Measurements from ENCODE around the gene POLR2F. TPM values are rescaled to one million over a fixed set of nuclear protein-coding genes. Genes with fewer than 3 reads are reported as not detected.

POLR2F gene
- total and polyA plus RNA-seq, 4 donors, result 21.4 to 152 (median 56.3) TPM

GRCh38 chr22:37918580-37919270, 34.8 kb upstream of the POLR2F start:
- WGBS, result 89% methylated on average over 25 of the region's 25 CpGs
- Histone ChIP-seq H3K27me3 (ENCODE audit: control insufficient read depth in 4 of 4, insufficient read depth in 4 of 4, low read length in 3 of 4) (no peaks in the 10 kb centered on the region), H3K9me3 (ENCODE audit: control insufficient read depth in 4 of 4, low read length in 3 of 4) (no peaks in the 10 kb centered on the region), H3K4me3 (ENCODE audit: low read depth in 1 of 3, low read length in 3 of 3) (no peak overlapping the region), H3K27ac (ENCODE audit: low read depth in 1 of 2, low read length in 2 of 2) (no peak overlapping the region), H3K9ac (ENCODE audit: low read depth in 1 of 2, low read length in 2 of 2) (no peak overlapping the region), H3K36me3 (ENCODE audit: control insufficient read depth in 4 of 4, insufficient read depth in 3 of 4, low read depth in 1 of 4, low read length in 3 of 4) (peaks cover 7 to 29% (median 13%) of the 10 kb centered on the region in 4 donors), H3K4me1 (ENCODE audit: control insufficient read depth in 4 of 4, insufficient read depth in 4 of 4, low read length in 3 of 4) (peaks cover 0 to 5% (median 0%) of the 10 kb centered on the region in 4 donors)
- DNase-seq (ENCODE audit: low spot score), result peak; percentile 23
- no peak for TF ChIP-seq JUND (IDR thresholded peaks at IDR 0.05)

GRCh38 chr22:37920126-37920525, 33.4 kb upstream of the POLR2F start:
- Histone ChIP-seq H3K27me3 (ENCODE audit: control insufficient read depth in 4 of 4, insufficient read depth in 4 of 4, low read length in 3 of 4) (no peaks in the 10 kb centered on the region), H3K9me3 (ENCODE audit: control insufficient read depth in 4 of 4, low read length in 3 of 4) (no peaks in the 10 kb centered on the region), H3K4me3 (ENCODE audit: low read depth in 1 of 3, low read length in 3 of 3) (no peak overlapping the region), H3K9ac (ENCODE audit: low read depth in 1 of 2, low read length in 2 of 2) (no peak overlapping the region), H3K4me1 (ENCODE audit: control insufficient read depth in 4 of 4, insufficient read depth in 4 of 4, low read length in 3 of 4) (peaks cover 0 to 5% (median 0%) of the 10 kb centered on the region in 4 donors), H3K27ac (ENCODE audit: low read depth in 1 of 2, low read length in 2 of 2) (no peak overlapping the region), H3K36me3 (ENCODE audit: control insufficient read depth in 4 of 4, insufficient read depth in 3 of 4, low read depth in 1 of 4, low read length in 3 of 4) (peaks cover 7 to 32% (median 14%) of the 10 kb centered on the region in 4 donors)
- DNase-seq (ENCODE audit: low spot score), result no peak
- 79% methylated on average over 5 of the region's 5 CpGs for WGBS
- TF ChIP-seq HNF4G (IDR thresholded peaks at IDR 0.05) (no peak), FOXA2 (IDR thresholded peaks at IDR 0.05) (no peak), ATF3 (IDR thresholded peaks at IDR 0.05) (no peak), NR2F2 (IDR thresholded peaks at IDR 0.05) (no peak), YY1 (IDR thresholded peaks at IDR 0.05) (no peak), RAD21 (IDR thresholded peaks at IDR 0.05) (no peak), TAF1 (conservative IDR thresholded peaks at IDR 0.05) (no peak), EGR1 (IDR thresholded peaks at IDR 0.05; ENCODE audit: low read depth in 2 of 2) (no peak), RXRA (IDR thresholded peaks at IDR 0.05) (no peak), JUND (IDR thresholded peaks at IDR 0.05) (no peak), MAX (IDR thresholded peaks at IDR 0.05) (no peak), GABPA (IDR thresholded peaks at IDR 0.05 in 1 of 2, conservative IDR thresholded peaks at IDR 0.05 in 1 of 2) (no peak)
- TF ChIP-seq, protein P1, sequence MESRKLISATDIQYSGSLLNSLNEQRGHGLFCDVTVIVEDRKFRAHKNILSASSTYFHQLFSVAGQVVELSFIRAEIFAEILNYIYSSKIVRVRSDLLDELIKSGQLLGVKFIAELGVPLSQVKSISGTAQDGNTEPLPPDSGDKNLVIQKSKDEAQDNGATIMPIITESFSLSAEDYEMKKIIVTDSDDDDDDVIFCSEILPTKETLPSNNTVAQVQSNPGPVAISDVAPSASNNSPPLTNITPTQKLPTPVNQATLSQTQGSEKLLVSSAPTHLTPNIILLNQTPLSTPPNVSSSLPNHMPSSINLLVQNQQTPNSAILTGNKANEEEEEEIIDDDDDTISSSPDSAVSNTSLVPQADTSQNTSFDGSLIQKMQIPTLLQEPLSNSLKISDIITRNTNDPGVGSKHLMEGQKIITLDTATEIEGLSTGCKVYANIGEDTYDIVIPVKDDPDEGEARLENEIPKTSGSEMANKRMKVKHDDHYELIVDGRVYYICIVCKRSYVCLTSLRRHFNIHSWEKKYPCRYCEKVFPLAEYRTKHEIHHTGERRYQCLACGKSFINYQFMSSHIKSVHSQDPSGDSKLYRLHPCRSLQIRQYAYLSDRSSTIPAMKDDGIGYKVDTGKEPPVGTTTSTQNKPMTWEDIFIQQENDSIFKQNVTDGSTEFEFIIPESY (IDR thresholded peaks at IDR 0.05), result no peak
- TF ChIP-seq, protein P2, sequence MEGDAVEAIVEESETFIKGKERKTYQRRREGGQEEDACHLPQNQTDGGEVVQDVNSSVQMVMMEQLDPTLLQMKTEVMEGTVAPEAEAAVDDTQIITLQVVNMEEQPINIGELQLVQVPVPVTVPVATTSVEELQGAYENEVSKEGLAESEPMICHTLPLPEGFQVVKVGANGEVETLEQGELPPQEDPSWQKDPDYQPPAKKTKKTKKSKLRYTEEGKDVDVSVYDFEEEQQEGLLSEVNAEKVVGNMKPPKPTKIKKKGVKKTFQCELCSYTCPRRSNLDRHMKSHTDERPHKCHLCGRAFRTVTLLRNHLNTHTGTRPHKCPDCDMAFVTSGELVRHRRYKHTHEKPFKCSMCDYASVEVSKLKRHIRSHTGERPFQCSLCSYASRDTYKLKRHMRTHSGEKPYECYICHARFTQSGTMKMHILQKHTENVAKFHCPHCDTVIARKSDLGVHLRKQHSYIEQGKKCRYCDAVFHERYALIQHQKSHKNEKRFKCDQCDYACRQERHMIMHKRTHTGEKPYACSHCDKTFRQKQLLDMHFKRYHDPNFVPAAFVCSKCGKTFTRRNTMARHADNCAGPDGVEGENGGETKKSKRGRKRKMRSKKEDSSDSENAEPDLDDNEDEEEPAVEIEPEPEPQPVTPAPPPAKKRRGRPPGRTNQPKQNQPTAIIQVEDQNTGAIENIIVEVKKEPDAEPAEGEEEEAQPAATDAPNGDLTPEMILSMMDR (IDR thresholded peaks at IDR 0.05; ENCODE audit: low read depth, low read length, missing input control), result no peak

DNA sequence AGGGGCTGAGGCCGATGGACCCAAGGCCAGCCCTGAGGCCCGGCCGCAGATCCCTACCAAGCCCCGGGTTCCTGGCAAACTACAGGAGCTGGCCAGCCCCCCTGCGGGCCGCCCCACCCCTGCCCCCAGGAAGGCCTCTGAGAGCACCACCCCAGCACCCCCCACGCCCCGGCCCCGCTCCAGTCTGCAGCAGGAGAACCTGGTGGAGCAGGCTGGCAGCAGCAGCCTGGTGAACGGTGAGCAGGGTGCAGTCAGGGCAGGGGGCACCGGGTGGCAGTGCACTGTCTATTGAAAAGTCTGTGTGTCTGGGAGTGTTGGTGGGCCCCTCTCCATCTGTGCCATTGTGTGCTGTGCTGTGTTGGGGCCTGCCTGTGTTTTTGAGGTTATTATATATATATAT, 31.3 kb upstream of the POLR2F start:
- Histone ChIP-seq H3K4me1 (ENCODE audit: control insufficient read depth in 4 of 4, insufficient read depth in 4 of 4, low read length in 3 of 4) (peaks cover 0 to 5% (median 0%) of the 10 kb centered on the region in 4 donors), H3K9me3 (ENCODE audit: control insufficient read depth in 4 of 4, low read length in 3 of 4) (no peaks in the 10 kb centered on the region), H3K27me3 (ENCODE audit: control insufficient read depth in 4 of 4, insufficient read depth in 4 of 4, low read length in 3 of 4) (no peaks in the 10 kb centered on the region), H3K27ac (ENCODE audit: low read depth in 1 of 2, low read length in 2 of 2) (no peak overlapping the region), H3K36me3 (ENCODE audit: control insufficient read depth in 4 of 4, insufficient read depth in 3 of 4, low read depth in 1 of 4, low read length in 3 of 4) (peaks cover 12 to 40% (median 19%) of the 10 kb centered on the region in 4 donors), H3K9ac (ENCODE audit: low read depth in 1 of 2, low read length in 2 of 2) (no peak overlapping the region), H3K4me3 (ENCODE audit: low read depth in 1 of 3, low read length in 3 of 3) (no peak overlapping the region)
- no peak for DNase-seq (ENCODE audit: low spot score)
- TF ChIP-seq RXRA (IDR thresholded peaks at IDR 0.05), result no peak
- TF ChIP-seq RAD21 (IDR thresholded peaks at IDR 0.05), result no peak
- no peak for TF ChIP-seq NR2F2 (IDR thresholded peaks at IDR 0.05)
- no peak for TF ChIP-seq ATF3 (IDR thresholded peaks at IDR 0.05)
- TF ChIP-seq YY1 (IDR thresholded peaks at IDR 0.05), result no peak
- TF ChIP-seq MAX (IDR thresholded peaks at IDR 0.05), result no peak
- 92% methylated on average over 11 of the region's 11 CpGs for WGBS
